HG03280 (cell line): Measurements from ENCODE around the gene PPP4R4.
"Not testable (repeated sequence)": the region's sequence is repeated elsewhere in the genome, so short reads cannot be mapped to it uniquely, and the experiment has no call there.

Source experiments
- ATAC-seq: cut with Tn5 transposase; IDR thresholded peaks from one replicate; pipeline ENCODE4 v1.9.1; 2021; ENCODE audit warnings: mild to moderate bottlenecking, moderate library complexity; ENCODE audit not compliant: unreplicated experiment

Gene PPP4R4

DNA sequence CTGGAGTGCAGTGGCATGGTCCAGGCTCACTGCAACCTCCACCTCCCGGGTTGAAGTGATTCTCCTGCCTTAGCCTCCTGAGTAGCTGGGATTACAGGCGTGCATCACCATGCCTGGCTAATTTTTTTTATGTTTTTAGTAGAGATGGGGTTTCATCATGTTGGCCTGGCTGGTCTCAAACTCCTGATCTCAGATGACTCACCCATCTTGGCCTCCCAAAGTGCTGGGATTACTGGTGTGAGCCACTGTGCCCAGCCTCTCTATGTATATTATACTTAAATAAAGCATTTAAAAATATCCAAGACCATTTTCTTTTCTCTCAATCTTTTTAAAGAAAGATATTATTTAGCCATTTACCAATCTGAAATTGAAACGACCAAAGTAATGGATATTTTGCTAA lies 90.1 kb downstream of the PPP4R4 start:
- ATAC-seq: not testable (repeated sequence)

DNA sequence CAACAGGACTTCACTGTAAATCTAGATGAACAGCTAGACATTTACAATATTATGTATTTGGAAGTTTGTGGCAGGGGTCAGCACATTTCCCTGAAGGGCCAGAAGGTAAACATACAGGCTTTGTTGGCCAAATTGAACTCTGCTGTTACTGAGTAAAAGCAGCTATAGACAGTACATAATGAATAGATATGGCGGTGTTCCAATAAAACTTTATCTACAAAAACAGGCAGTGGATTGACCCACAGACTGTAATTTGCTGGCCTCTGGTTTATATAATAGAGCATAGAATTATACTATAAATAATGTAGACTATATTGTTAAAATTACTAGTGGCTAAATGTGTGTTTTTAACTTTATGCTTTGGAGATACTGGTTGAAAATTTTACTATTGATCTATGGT lies 93.2 kb downstream of the PPP4R4 start:
- ATAC-seq: no peak

DNA sequence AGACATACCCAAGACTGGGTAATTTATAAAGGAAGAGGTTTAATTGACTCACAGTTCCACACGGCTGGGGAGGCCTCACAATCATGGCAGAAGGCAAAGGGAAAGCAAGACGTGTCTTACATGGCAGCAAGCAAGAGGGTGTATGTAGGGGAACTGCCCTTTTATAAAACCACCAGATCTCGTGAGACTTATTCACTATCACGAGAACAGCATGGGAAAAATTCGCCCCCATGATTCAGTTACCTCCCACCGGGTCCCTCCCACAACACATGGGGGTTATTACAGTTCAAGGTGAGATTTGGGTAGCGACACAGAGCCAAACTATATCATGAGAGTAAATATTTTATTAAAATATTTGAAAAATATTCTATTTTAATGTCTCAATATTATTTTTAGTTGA lies 94.5 kb downstream of the PPP4R4 start:
- ATAC-seq: not testable (repeated sequence)

DNA sequence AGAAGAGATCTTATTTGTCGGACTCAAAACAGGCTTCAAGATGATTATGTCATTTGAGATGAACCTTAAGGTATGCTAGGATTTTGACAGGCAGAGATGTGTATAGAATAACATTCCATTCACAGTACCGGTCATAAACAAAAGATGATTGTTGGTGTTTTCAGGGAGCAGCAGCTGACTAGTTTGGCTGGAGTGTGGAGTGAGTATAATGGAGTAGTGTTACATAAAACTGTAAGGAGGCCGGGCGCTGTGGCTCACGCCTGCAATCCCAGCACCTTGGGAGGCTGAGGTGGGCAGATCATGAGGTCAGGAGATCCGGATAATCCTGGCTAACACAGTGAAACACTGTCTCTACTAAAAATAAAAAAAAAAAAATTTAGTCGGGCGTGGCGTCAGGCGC lies 95.0 kb downstream of the PPP4R4 start:
- ATAC-seq: no peak

DNA sequence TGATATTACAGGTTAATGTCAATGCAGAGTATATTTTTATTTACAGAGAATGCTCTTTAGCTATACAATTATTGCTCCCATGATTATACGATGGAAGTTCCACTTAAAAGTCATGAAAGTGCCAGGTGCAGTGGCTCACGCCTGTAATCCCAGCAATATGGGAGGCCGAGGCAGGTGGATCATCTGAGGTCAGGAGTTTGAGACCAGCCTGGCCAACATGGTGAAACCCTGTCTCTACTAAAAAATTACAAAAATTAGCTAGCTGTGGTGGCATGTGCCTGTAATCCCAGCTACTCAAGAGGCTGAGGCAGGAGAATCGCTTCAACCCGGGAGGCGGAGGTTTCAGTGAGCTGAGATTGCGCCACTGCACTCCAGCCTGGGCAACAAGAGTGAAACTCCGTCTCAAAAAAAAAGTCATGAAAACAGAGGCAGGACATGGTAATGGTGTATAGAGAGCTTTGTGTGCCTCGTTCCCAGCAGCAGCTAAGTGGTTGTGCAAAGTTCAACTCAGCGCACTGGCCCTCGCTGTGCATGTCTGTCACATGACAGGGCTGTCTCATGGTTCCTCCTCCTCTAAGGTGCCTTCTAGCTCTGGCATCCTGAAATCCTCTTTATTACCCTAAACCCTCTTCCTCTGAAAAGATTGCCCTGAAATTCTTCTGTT lies 102.9 kb downstream of the PPP4R4 start:
- ATAC-seq: not testable (repeated sequence)

DNA sequence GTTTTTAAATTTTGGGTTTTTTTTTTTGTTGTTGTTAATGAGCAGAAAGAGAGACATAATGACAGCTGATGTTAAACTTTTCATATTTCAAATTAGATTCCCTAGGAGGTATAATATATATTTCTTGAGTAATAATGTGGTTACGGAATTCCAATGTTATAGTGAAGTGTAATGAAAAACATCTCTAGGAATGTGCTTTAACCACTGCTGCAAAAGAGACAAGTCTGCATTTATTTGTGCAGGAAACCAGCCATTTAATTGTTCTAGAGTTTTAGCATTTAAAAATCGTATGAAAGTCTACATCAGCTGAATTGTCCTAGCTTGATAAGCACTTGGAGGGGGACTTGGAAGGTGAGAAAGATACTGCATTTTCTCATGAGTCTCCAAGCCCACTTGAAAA lies 104.6 kb downstream of the PPP4R4 start:
- no peak for ATAC-seq

DNA sequence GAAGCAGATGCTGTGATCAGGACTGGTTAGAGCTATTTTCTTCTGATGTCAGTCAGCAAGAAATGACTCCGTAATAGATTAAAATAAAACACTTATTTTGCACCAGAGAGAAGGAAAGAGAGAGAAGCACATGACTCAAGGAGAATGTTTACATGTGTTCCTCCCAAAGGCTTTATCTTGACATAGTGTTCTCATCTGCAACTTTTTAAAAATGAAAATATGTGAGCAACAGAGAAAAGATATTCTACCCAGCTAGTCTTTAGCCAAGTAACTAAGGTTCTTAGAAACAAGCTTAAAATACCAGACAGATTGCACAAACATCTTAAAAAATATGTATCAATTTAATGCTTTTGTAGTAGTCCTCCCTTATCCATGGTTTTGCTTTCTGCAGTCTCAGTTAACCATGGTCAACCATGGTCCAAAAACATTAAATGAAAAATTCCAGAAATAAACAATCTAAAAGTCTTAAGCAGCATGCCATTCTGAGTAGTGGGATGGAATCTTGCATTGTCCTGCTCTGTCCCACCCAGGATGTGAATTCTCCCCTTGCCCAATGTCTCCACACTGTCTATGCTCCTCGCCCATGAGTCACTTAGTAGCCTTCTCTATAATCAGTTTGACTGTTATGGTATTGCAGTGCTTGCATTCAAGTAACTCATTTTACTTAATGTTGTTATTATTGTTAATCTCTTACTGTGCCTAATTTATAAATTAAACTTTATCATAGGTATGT lies 109.0 kb downstream of the PPP4R4 start:
- no peak for ATAC-seq

DNA sequence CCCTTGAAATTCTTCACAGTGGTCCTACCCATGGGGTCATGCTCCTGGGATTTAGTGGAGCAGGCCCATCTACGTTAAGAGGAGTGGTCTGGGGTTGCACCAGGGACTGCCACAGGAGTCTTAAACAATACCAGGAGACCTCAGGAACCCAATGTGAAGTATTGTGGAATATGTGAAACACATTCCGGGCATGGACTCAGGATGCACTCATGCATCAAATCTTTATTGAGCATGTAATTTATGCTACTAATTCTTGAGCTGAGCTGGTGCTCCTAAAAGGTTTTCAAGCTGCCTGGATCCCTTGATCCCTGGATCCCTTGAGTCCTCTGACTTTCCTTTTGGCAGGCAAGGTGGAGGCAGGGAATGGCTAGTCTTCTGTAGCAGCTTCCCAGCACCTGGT lies 110.1 kb downstream of the PPP4R4 start:
- no peak for ATAC-seq

DNA sequence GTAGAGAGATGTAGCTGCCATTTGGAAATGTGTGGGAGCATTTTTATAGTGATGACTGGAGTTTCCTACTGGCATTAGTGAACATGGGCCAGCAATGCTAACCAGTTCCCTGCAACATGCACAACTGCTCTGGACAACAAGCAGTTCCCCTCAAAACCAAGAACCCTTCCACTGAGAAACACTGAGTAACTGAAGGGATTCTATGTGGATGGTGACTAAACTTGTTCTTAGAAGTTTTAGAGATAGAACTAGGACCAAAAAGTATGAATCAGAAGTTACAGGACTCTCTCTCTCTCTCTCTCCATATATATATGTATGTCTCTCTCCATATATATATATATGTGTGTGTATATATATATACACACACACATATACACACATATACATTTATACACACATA lies 111.0 kb downstream of the PPP4R4 start:
- ATAC-seq: no peak

DNA sequence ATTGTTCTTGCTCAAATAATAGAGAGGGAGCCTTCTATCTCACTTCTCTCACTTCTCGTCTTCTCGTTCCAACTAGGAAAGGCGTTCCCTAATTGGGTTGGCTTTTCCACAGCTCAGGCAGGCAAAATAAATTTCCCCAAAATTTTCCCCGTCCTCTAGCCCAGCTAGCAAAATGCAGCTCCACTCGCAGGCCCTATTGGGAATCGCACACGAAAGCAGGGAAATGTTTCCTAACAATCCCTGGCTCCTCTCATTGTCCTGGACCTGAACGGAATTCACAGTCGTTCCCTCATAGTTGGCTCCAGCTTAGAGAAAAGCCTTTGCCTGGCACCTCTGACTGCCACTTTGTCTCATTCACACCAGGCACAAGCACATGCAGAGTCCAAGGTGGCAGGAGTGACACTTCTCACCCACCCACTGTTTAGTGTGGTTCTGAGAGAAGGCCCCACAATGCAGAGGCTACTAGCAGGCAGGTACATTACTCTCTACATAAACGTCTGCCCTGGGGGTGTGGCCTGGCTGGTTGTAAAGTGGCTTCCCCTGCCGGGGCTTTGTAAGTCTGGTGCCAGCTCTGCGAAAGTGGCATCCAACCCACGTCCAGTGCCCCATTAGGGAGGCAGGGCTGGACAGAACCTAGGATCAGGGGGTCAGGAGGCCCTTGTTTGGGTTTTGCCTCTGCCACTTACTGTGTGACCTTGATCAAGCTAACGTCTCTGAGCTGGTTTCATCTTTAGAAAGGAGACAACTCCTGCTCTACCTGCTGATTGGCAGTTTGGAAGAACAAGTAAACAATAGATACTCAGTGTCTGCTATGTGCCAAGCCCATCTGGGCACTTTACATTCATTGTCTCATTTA lies 114.7 kb downstream of the PPP4R4 start:
- ATAC-seq: no peak

DNA sequence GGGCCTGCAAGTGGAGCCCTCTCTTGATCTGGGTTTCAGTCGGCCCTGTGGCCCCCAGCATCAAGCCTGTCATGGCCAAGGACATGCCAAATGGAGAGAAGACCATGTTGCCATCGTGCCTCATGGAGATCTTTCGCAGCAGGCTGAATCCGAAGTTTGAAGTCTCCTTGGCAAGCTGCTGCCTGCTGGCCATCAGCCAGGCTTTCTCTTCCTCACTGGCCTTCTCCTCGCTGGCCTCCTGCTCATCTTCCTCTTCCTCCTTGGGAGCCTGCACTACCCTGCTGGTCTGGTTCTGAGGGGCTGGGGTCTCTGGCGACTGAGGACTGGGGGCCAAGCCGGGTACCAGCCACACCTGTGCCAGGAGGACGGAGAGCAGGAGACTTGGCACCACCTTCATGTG lies 116.1 kb downstream of the PPP4R4 start:
- ATAC-seq: no peak

DNA sequence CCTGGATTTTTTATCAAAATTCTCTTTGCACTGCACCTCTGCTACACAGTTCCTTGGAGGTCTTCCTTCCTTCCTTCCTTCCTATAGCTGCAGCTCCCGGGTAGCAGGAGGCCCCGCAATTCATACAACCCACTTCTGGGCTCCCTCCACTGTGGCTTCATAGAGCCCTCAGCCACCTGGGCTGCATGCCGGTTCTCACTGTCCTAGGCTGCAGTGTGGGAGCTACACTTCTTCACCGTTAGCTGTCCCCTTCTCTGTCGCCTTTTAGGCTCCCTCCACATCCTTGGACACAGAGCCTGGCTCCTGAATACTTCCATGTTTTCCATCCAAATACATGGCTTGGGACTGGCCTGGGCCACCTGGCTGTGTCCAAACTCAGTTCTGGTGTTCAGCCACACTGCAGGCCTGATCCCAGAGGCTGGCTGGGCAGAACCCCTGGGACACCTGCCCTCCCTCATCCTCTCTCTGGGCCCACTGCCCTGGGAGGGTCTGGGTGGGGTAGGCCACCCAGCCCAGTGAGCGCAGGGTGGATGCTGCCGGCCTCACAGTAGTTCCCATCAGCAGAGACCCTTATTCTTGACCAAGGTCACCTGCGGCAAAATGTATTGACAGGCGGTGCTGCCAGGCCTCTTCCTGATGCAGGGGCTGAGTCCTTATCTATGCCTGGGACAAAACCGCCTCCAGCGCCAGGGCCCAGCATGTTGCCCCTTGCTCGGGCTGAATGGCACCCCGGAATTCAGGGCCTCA lies 117.2 kb downstream of the PPP4R4 start:
- ATAC-seq: no peak

DNA sequence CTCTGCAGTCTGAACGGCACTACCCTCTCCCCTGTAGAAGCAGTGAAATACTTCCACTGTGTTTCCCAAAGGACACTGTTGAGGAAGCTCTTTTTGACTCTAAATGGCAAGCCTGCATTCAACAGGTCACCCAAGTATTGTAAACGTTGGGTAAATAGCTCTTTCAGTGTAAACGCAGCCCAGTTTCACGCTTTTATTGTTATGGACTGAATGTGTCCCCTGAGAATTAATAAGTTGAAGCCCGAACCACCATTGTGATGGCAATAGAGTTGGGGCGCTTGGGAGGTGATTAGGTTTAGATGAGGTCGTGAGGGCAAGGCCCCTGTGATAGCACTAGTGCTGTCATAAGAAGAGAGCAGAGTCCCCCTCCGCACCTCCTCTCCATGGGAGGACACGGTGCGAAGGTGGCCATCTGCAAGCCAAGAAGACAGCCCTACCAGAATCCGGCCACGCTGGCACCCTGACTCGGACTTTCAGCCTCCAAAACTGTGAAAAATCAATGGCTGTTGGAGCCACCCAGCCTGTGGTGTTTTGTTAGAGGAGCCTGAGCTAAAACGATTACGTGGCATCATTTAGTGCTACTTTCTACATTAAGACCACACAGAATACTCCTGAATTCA lies 117.9 kb downstream of the PPP4R4 start:
- no peak for ATAC-seq

DNA sequence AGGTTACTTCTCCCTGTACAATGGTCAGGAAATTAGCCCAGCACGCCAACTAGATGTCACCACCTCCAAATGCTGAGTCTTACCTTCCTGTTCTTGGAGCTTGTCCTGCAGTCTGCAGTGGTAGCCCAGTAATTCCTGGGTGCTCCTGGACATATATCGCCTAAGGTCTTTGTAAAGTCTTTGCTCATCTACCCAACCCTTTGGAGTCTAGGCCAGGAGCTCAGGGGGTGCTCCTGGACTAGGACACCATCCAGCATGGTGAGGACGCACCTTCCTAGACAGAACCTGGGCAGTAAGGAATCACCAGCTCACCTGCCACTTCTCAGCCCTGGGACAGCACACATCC lies 118.4 kb downstream of the PPP4R4 start:
- no peak for ATAC-seq

DNA sequence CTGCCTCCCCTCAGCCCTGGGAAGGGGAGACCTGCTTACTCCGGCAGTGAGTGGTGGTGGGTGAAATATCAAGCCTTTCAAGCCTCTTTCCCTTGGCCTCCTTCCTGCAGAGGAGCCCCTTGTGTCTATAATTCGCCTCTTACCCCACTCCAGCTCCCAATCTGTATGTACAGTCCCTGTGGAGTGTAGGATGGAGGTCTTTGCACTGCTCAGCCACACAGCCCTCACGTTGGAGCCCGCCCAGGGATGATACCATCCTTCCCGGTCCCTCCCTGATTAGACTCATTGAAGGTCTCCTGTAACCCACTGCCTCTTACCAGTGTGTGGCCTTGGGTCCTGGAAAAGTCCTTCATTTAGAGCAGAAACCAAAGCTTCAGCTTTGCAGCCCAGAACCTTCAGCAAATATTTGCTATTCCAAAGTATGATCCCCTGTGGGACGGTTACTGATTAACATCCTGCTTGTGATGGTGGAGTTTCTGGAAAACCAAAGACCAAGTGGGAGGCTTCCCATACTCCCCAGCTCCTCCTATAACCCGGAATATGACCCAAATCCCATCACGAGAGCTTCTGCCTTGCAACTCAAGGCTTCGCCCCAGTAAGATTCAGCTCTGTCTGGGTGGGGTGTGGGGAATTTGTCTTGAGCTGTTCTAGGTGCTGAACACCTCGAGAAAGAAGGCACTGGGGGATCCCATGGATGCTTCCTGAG lies 118.9 kb downstream of the PPP4R4 start, which contains the start of gene SERPINA10:
SERPINA10 (minus strand) TSS at position 397 of the 706 bp plus-strand sequence. CDS start 2,675 bp downstream, outside the sequence.
- no peak for ATAC-seq

DNA sequence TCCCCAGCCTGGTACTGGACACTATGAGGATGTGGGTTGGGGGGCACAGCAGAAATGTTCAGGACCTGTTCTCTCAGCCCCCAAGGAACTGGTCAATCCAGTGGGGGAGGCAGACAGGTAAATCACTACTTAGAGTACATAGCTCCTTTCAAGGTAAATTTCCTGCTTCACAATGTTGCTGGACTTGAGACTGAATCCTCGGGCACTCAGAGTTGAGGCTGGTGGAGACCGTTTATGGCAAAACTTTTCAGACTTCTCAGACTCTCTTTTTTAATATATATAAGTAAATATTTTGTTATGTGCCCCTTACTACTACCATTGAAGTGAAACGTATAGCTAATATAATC lies 119.4 kb downstream of the PPP4R4 start:
- ATAC-seq: no peak

DNA sequence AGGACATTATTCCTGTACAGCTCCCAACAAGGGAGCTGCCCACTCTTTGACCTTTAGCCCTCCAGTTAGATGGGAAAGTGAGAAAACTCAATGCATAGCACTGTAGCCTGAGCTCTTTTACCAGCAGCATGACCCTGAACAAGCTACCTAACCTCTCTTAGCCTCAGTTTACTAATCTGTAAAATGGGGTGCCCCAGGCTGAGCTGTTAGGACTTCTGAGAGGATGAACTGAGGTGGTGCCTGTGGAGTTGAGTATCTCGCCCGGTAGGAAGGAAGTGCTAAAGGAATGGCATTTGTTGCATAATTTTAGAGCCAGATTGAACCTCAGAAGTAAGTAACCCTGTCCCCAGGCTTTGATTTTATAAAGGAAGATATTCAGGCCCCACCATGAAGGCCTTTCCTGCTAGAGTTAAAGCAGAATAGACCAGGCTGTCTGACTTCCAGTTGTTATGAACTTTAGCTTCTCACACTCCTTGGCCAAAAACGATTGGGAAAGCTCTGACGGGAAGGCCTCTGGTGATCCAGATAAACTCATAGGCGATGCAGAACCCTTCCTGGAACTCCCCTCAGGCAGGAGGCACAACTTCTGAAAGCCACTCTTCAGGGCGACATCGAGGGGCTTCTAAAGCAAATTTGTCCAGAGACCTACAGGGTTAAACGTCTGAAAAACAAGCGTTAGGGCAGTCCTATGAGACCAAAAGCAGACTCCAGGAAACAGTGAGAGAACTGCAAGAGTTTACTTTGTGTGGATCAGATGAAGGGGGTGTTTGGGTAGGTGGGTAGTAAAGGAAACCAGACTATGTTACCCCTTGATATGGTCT lies 121.4 kb downstream of the PPP4R4 start:
- ATAC-seq: no peak

DNA sequence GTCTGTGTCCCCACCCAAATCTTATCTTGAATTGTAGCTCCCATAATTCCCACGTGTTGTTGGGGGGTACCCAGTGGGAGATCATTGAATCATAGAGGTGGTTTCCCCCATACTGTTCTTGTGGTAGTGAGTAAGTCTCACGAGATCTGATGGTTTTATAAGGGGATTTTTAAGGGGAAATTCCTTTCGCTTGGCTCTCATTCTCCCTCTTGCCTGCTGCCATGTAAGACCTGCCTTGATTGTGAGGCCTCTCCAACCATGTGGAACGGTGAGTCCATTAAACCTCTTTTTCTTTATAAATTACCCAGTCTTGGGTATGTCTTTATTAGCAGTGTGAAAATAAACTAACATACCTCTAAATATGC lies 122.0 kb downstream of the PPP4R4 start:
- not testable (repeated sequence) for ATAC-seq

DNA sequence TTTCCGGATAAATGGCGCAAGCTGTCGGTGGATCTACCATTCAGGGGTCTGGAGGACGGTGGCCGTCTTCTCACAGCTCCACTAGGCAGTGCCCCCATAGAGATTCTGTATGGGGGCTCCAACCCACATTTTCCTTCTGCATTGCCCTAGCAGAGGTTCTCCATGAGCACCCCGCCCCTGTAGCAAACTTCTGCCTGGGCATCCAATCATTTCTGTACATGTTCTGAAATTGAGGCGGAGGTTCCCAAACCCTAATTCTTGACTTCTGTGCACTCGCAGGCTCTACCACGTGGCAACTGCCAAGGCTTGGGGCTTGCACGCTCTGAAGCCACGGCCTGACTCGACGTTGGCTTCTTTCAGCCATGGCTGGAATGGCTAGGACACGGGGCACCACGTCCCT lies 124.0 kb downstream of the PPP4R4 start:
- ATAC-seq: no peak
